OCI-M1 (cell line): ENCODE measurements around the gene ARHGAP30.
A peak's percentile ranks its signal among the peaks of the same experiment; 100 is the strongest.
"Not testable (repeated sequence)": the region's sequence is repeated elsewhere in the genome, so short reads cannot be mapped to it uniquely, and the experiment has no call there.

ENCODE experiments used
- DNase-seq: peaks from one replicate; lab custom pipeline; 2025; lab: John Stamatoyannopoulos, UW

The ARHGAP30 gene

GRCh38 chr1:161037661-161038522 is 31.8 kb downstream of the ARHGAP30 start:
- no peak for DNase-seq

DNA sequence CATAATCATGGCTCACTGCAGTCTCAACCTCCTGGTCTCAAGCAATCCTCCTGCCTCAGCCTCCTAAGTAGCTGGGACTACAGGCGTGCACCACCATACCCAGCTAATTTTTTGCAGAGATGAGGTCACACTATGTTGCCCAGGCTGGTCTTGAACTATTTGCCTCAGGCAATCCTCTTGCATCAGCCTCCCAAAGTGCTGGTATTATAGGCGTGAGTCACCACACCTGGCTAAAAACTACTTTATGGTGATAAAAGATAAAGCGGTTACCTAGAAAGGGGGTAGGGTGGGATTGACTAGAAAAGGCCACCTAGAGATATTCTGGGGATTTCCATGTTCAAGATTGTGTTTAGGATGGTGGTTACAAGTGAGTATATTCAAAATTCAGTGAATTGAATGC is 35.9 kb downstream of the ARHGAP30 start:
- DNase-seq: no peak

GRCh38 chr1:161032409-161032808 is 37.3 kb downstream of the ARHGAP30 start:
- no peak for DNase-seq

GRCh38 chr1:161031874-161032273 is 37.8 kb downstream of the ARHGAP30 start:
- no peak for DNase-seq

DNA sequence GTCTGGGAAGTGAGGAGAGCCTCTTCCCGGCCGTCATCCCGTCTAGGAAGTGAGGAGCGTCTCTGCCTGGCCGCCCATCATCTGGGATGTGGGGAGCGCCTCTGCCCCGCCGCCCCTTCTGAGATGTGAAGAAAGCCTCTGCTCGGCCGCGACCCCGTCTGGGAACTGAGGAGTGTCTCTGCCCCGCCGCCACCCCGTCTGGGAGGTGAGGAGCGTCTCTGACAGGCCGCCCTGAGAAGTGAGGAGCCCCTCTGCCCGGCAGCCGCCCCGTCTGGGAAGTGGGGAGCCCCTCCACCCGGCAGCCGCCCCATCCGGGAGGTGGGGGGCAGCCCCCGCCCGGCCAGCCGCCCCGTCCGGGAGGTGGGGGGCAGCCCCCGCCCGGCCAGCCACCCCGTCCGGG is 40.2 kb downstream of the ARHGAP30 start:
- DNase-seq: not testable (repeated sequence)

DNA sequence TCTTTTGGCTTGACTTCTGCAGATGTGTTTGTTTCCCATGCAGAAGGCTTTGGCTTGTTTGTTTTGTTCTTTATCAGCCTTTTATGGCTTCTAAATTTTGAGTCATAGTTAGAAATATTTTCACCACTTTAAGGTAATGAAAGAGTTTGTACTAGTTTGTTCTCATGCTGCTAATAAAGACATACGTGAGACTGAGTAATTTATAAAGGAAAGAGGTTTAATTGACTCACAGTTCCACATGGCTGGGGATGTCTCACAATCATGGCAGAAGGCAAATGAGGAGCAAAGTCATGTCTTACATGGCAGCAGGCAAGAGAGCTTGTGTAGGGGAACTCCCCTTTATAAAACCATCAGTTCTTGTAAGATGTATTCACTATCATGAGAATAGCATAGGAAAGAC is 42.7 kb downstream of the ARHGAP30 start:
- not testable (repeated sequence) for DNase-seq

DNA sequence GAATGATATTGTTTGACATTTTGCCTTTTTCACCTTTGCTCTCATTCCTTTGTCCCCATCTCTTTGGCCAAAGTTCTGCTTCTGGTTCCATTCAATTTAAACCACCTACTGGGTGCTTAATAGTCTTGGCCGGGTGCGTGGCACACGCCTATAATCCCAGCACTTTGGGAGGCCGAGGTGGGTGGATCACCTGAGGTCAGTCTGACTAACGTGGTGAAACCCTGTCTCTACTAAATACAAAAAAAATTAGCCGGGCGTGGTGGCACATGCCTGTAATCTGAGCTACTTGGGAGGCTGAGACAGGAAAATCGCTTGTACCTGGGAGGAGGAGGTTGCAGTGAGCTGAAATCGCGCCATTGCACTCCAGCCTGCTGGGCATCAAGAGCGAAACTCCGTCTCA is 47.3 kb downstream of the ARHGAP30 start:
- DNase-seq: not testable (repeated sequence)

- DNase-seq: no peak
These were observed 47.7 kb downstream of the ARHGAP30 start for GRCh38 chr1:161021970-161022353.

DNA sequence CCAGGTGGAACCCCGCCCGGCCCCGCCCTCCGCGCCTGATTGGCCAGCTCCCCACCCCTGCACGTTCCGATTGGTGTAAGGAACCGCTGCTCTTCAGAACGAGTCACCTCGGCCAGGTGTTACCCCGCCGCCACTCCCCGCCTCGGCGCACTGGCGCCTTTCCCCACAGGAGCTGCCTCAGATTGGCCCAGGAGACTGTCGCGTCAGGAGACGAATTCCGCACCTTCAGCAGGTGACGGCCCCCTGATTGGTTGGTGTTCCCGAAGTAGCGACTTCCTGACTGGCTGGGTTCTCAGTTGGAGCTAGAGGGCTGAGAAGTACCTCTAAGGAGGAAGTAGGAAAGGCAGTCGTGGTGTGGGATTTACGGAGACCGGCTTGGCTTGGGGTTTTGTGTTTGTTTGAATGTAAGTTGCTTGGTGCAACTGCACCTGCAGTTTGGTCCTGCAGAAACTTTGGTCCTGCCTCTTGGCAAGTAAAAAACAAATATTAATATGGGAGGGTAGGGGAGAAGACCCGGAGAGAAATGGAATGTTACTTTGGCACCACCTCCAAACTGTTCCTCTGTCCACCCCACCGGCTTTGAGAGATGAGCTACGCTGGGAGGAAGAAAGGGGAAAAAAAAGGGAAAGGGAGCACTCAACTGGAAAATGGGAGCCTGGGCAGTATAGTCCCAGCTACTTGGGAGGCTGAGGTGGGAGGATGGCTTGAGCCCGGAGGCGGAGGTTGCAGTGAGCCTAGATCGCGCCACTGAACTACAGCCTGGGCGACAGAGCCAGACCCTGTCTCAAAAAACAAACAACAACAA is 48.3 kb downstream of the ARHGAP30 start:
- DNase-seq: peak; percentile 97

DNA sequence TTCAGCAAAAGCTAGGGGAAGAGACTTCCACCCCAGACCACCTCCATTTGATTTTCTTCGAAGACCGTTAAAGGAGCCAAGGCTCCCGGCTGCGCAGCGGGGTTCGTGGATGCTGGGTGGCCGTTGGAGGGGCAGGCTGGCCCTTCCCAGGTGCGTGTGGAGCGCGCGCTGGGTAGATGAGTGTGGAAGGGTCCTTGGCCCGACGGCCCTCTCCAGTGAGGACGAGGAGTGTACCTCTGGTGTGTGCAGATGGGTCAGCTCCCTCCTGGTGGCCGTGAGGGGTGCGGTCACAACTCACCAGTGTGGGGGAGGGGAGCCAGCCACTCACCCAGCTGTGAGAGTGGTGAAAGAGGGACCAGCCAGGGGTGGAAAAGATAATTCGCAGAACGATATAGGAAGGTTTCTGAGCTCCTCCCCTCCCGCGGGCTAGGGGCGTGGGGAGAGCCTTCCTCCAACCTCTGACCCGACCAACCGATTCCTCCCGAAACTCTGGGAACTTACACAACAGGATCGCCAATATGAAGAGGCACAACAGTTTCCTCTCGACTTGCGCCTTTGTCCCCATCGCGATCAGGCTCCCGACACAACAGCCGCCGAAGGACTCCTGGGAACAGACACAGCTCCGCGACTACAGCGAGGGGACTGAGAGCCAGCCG is 49.1 kb downstream of the ARHGAP30 start, which contains the start of gene F11R:
Gene F11R (minus strand): TSS at position 644 of the 656 bp plus-strand sequence. CDS start 79 bp downstream, at position 565.
- DNase-seq: peak; percentile 95

DNA sequence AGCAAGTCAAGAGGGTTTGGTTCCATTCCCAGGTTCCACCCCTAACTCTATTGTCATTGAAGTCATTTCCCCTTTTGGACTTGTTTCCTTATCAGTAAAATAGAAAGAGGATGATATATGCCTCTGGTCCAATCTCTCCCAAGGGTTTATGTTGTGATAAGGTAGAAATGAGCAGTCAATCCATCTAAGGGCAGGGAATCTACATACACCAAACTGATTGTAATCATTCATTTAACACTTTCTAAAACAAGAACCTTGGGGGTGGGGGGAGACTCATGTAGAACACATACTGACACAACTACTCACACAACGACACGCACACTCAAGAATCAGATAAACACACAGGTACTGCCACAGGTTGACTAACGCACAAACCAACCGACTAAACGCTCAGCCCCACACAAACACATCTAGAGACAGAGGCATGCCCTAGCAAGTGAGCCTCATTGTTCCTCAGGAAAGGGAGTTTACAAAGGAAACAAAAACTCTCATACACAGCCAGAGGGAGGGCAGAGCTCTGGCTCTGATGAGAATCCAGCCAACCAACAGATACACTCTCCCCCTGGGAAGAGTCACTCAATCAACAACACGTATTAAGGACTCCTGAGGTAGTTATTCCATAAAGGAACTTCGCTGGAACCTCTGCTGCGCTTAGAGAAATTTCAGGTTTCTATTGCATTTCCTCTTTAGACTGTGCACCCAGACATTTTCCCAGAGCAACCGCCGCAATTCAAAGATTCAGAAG is 49.8 kb downstream of the ARHGAP30 start:
- peak; percentile 70 for DNase-seq

DNA sequence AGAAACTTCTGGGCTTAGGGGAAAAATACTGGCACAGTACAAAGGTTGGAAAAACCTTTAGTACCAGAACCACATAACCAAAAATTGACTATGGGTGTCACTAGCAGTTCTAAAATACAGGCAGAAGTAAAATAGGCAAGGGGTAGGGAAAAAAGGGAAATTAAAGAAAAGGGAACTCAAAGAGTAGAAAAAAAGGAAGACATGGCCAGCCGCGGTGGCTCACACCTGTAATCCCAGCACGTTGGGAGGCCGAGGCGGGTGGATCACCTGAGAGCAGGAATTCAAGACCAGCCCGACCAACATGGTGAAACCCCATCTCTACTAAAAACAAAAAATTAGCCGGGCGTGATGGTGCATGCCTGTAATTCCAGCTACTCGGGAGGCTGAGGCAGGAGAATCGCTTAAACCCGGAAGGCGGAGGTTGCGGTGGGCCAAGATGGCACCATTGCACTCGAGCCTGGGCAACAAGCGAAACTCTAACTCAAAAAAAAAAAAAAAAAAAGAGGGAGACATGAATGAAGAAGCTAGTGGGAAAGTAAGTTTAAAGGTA is 50.5 kb downstream of the ARHGAP30 start:
- DNase-seq: peak; percentile 33

GRCh38 chr1:161018631-161018930 is 51.1 kb downstream of the ARHGAP30 start:
- DNase-seq: no peak

- DNase-seq: no peak
These were observed 51.7 kb downstream of the ARHGAP30 start for GRCh38 chr1:161017756-161018630.

DNA sequence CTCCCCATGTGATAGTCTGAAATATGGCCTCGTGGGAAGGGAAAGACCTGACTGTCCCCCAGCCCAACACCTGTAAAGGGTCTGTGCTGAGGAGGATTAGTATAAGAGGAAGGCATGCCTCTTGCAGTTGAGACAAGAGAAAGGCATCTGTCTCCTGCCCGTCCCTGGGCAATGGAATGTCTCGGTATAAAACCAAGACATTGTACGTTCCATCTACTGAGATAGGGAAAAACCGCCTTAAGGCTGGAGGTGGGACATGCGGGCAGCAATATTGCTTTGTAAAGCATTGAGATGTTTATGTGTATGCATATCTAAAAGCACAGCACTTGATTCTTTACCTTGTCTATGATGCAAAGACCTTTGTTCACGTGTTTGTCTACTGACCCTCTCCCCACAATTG is 52.5 kb downstream of the ARHGAP30 start:
- not testable (repeated sequence) for DNase-seq

GRCh38 chr1:161016683-161017082 is 53.0 kb downstream of the ARHGAP30 start:
- not testable (repeated sequence) for DNase-seq

DNA sequence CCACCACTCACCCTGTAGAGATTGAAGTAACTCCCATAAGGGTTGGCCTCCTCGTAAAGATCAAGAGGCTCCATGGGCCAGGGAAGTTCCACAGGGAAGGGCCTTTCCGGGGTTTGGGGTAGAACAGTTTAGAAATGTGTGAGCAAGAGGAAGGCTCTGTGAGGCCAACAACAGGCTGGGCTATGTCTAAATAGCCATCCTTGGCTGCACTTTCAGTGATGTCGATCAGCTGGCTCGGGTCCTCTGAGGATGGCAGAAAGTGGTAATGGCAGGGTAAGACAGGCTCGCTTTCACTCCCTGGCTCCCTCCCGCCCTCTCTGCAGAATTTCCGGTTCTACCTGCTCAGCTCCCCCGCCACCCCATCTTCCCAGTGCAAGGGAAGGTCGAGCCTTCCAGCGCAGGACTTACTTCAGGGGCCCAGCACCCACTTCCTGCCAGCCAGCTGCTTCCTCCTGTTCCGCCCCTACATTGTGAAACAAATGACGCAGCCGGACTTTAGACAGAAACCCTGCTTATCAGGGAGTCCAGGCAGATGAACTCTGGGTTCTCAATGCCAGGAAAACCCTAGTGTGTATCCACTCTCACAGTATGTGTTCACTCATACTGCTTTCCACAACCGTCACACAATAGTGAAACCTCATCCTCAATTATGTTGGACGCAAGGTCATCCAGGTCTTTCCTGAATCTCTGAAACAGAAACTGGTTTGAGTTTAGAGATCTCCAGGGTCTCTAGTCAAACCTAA is 56.0 kb downstream of the ARHGAP30 start:
- DNase-seq: peak; percentile 97

GRCh38 chr1:161013131-161013487 is 56.6 kb downstream of the ARHGAP30 start:
- DNase-seq: peak; percentile 67

- no peak for DNase-seq
These were observed 57.3 kb downstream of the ARHGAP30 start for GRCh38 chr1:161012420-161012819.
